IMR-90 (cell line): ENCODE measurements around the gene SMAD7. TPM values are rescaled to one million over a fixed set of nuclear protein-coding genes. Genes with fewer than 3 reads are reported as not detected.
A peak's percentile ranks its signal among the peaks of the same experiment; 100 is the strongest.

ENCODE experiments used
- ATAC-seq: fragments of 200-7000 bp; cut with Tn5 transposase; 2 replicates; pipeline ENCODE4 v1.9.1; 2020; ENCODE audit warnings: low read depth, mild to moderate bottlenecking, moderate library complexity
- BruUV-seq: library from RNA; stranded (reverse); fragments of 400-500 nt; replicated peaks from 2 replicates; lab custom pipeline; 2021; lab: Mats Ljungman, UMichigan
- CTCF ChIA-PET: fragments of 300-600 bp; formaldehyde crosslinking; extraction: SDS; loops from one replicate; lab custom pipeline; 2021; ENCODE audit warnings: antibody characterized with exemption; lab: Yijun Ruan, JAX
- POLR2A ChIA-PET: fragments of 300-600 bp; sonication (Branson Sonifier 250); formaldehyde crosslinking; loops from one replicate; lab custom pipeline; 2022; ENCODE audit warnings: antibody characterized with exemption; ENCODE audit not compliant: unreplicated experiment; lab: Charles Lee
- DNase-seq: peaks from one replicate; pipeline ENCODE4 v3.0.0; 2013
- H2AFZ ChIP-seq: replicated peaks from 2 replicates; pipeline ENCODE3; 2013; ENCODE audit warnings: low read length, mild to moderate bottlenecking; ENCODE audit not compliant: poor library complexity
- H2AK5ac ChIP-seq: 2 replicates; pipeline ENCODE4 v1.6.1; 2013; ENCODE audit warnings: low read depth, low read length, inconsistent platforms
- H2AK9ac ChIP-seq: replicated peaks from 2 replicates; pipeline ENCODE3; 2013; ENCODE audit warnings: mild to moderate bottlenecking, low read depth, low read length, moderate library complexity; ENCODE audit not compliant: poor library complexity
- H2BK120ac ChIP-seq: 2 replicates; pipeline ENCODE4 v1.6.1; 2013; ENCODE audit warnings: low read depth, low read length, inconsistent platforms
- H2BK15ac ChIP-seq: 3 replicates; pipeline ENCODE4 v1.6.1; 2013; ENCODE audit warnings: low read depth, low read length, inconsistent platforms
- H2BK20ac ChIP-seq: 2 replicates; pipeline ENCODE4 v1.6.1; 2013; ENCODE audit warnings: low read depth, mild to moderate bottlenecking, inconsistent platforms, low read length, moderate library complexity
- H2BK5ac ChIP-seq: 2 replicates; pipeline ENCODE4 v1.6.1; 2013; ENCODE audit warnings: mild to moderate bottlenecking, low read depth, low read length, inconsistent platforms; ENCODE audit not compliant: poor library complexity, severe bottlenecking
- H3K14ac ChIP-seq: replicated peaks from 2 replicates; pipeline ENCODE4 v1.6.1; 2013; ENCODE audit warnings: low read depth, low read length, inconsistent platforms
- H3K18ac ChIP-seq: 2 replicates; pipeline ENCODE4 v1.6.1; 2013; ENCODE audit warnings: low read depth, low read length, control low read depth
- H3K23ac ChIP-seq: 2 replicates; pipeline ENCODE4 v1.6.1; 2013; ENCODE audit warnings: low read depth, low read length, inconsistent platforms
- H3K27ac ChIP-seq: 2 replicates; pipeline ENCODE4 v1.5.1; 2013; ENCODE audit warnings: mild to moderate bottlenecking, control low read depth, low read length; ENCODE audit not compliant: insufficient read depth
- H3K27me3 ChIP-seq: 2 replicates; pipeline ENCODE4 v1.6.1; 2013; ENCODE audit warnings: low read length; ENCODE audit not compliant: control insufficient read depth, insufficient read depth
- H3K36me3 ChIP-seq: 2 replicates; pipeline ENCODE4 v1.6.1; 2013; ENCODE audit warnings: low read length, mixed read lengths; ENCODE audit not compliant: control insufficient read depth, insufficient read depth
- H3K4ac ChIP-seq: 2 replicates; pipeline ENCODE4 v1.6.1; 2013; ENCODE audit warnings: low read depth, low read length, inconsistent platforms
- H3K4me1 ChIP-seq: 2 replicates; pipeline ENCODE4 v1.6.1; 2013; ENCODE audit warnings: low read length, mixed read lengths; ENCODE audit not compliant: control insufficient read depth, insufficient read depth
- H3K4me2 ChIP-seq: 2 replicates; pipeline ENCODE4 v1.6.1; 2013; ENCODE audit warnings: low read depth, mild to moderate bottlenecking, control low read depth, low read length, moderate library complexity
- H3K4me3 ChIP-seq: 2 replicates; pipeline ENCODE4 v1.5.1; 2013; ENCODE audit warnings: low read depth, mild to moderate bottlenecking, control low read depth, low read length, moderate library complexity; ENCODE audit not compliant: insufficient read depth
- H3K56ac ChIP-seq: 2 replicates; pipeline ENCODE4 v1.6.1; 2013; ENCODE audit warnings: low read length, inconsistent platforms; ENCODE audit not compliant: insufficient read depth; ENCODE audit errors: extremely low read depth
- H3K79me1 ChIP-seq, 2 experiments: 2 replicates each; pipeline ENCODE4 v1.6.1; 2013; ENCODE audit warnings: low read length in 2 of 2, inconsistent platforms in 1 of 2, low read depth in 1 of 2
- H3K9ac ChIP-seq: 2 replicates; pipeline ENCODE4 v1.6.1; 2013; ENCODE audit warnings: low read depth, low read length, control low read depth
- H3K9me1 ChIP-seq: 2 replicates; pipeline ENCODE4 v1.6.1; 2013; ENCODE audit warnings: low read length, inconsistent platforms; ENCODE audit not compliant: insufficient read depth
- H3K9me3 ChIP-seq: 2 replicates; pipeline ENCODE4 v1.6.1; 2013; ENCODE audit warnings: low read length; ENCODE audit not compliant: control insufficient read depth, insufficient read depth
- H4K20me1 ChIP-seq: 2 replicates; pipeline ENCODE4 v1.6.1; 2013; ENCODE audit warnings: low read length, inconsistent platforms; ENCODE audit not compliant: insufficient read depth
- H4K5ac ChIP-seq: 2 replicates; pipeline ENCODE4 v1.6.1; 2013; ENCODE audit warnings: mild to moderate bottlenecking, low read depth, low read length, control low read depth
- H4K8ac ChIP-seq, 2 experiments: 2 replicates each; pipeline ENCODE4 v1.6.1; 2013; ENCODE audit warnings: low read depth in 2 of 2, low read length in 2 of 2, control low read depth in 1 of 2, inconsistent platforms in 1 of 2
- H4K91ac ChIP-seq: 2 replicates; pipeline ENCODE4 v1.6.1; 2013; ENCODE audit warnings: low read depth, low read length, inconsistent platforms; ENCODE audit not compliant: insufficient read depth
- BHLHE40 ChIP-seq: fragments of 150-350 bp; IDR thresholded peaks from 2 replicates; pipeline ENCODE4 v1.6.1; 2016; ENCODE audit warnings: mild to moderate bottlenecking, low read depth, low read length
- MXI1 ChIP-seq: IDR thresholded peaks from 2 replicates; pipeline ENCODE4 v1.6.1; 2012; ENCODE audit warnings: low read depth, mild to moderate bottlenecking, low read length, moderate library complexity, borderline replicate concordance
- POLR2A ChIP-seq: IDR thresholded peaks from 2 replicates; pipeline ENCODE4 v1.6.1; 2012; ENCODE audit warnings: mild to moderate bottlenecking, low read depth, low read length
- WGBS, 2 experiments: methylation state at CpG; one replicate each; pipeline versions ENCODE4 v1.1.5 to v1.1.7; 2013; ENCODE audit warnings: missing lambda C conversion rate in 2 of 2; ENCODE audit not compliant: insufficient read length in 1 of 2; ENCODE audit errors: extremely low coverage in 2 of 2; 5-methylcytosine and 5-hydroxymethylcytosine counted together
- dilution Hi-C: fragments of 300-500 bp; cut with HindIII; formaldehyde crosslinking; loops from one replicate; pipeline ENCODE4 v1.14.3; 2018; ENCODE audit warnings: low sequenced_read_pairs; ENCODE audit not compliant: unreplicated experiment
- in situ Hi-C: fragments of 300-500 bp; cut with MboI; formaldehyde crosslinking; loops from 3 replicates; pipeline ENCODE4 v1.14.3; 2019; ENCODE audit warnings: low sequenced_read_pairs, inconsistent platforms, mixed read lengths
- intact Hi-C: fragments of 100-400 bp; cut with micrococcal nuclease; formaldehyde crosslinking; loops from 2 replicates; pipeline ENCODE4 v1.10.0; 2022
- polyA plus RNA-seq, 3 experiments: library from polyadenylated mRNA; depleted of rRNA; stranded (reverse); fragments of >200 nt; gene quantifications; 2 replicates each; pipeline ENCODE4 v1.2.3, GENCODE V29; 2012; ENCODE audit warnings: low replicate concordance in 1 of 3
- total RNA-seq: library from RNA; depleted of rRNA; stranded (reverse); fragments of >200 nt; gene quantifications from 2 replicates; pipeline ENCODE4 v1.2.3, GENCODE V29; 2012

SMAD7 gene
- total and polyA plus RNA-seq, 2 of the 4 experiments (the other 2 are of a cell fraction) = 15.8 to 17.6 TPM

- BruUV-seq = no TSS peak
- in situ Hi-C loops (loop anchor here (10.0 to 25.0 kb wide), 2 partner anchors 226 to 412 kb away; partner anchors contain the start of gene CTIF), dilution Hi-C loops (no loop called here), intact Hi-C loops (loop anchor here (1.0 to 5.0 kb wide), 5 partner anchors 82 to 290 kb away; no protein-coding TSS in a partner anchor)
- H2BK120ac ChIP-seq = peak overlapping the region; percentile 90
- peak overlapping the region; percentile 69 for H3K18ac ChIP-seq
- TF ChIP-seq POLR2A (no peak; the same call in 1 of the 2 replicates), BHLHE40 (0 out of 2 replicates have a peak, but pooled peaks have one; percentile 11), MXI1 (peak; percentile 20; the same call in 1 of the 2 replicates)
- H3K9me1 ChIP-seq = peaks cover 15% of the 10 kb centered on the region
- CTCF ChIA-PET = no interaction called here
- H3K79me1 ChIP-seq = peaks cover 0 to 39% of the 10 kb centered on the region in 2 experiments; a peak in 2 of 4 replicates
- H2AK5ac ChIP-seq = peak overlapping the region; percentile 13; the same call in 1 of the 2 replicates
- H2BK20ac ChIP-seq = peak overlapping the region; percentile 57
- WGBS, 2 experiments = 0% methylated on average over 6 of the region's 27 CpGs; no CpG with 5 or more reads in 1 of the 2 experiments
- peak overlapping the region; percentile 87 for H3K4me2 ChIP-seq
- peak overlapping the region; percentile 97 for H2BK5ac ChIP-seq
- peak overlapping the region; percentile 87 for H3K56ac ChIP-seq
- peak overlapping the region; percentile 97 for H3K14ac ChIP-seq
- peaks cover 16% of the 10 kb centered on the region for H3K4me1 ChIP-seq
- peak overlapping the region; percentile 95 for H2AK9ac ChIP-seq
- H3K4me3 ChIP-seq = peak overlapping the region; percentile 99
- DNase-seq (no peak), ATAC-seq (no peak)
- H3K27me3 ChIP-seq = no peaks in the 10 kb centered on the region
- H2BK15ac ChIP-seq = no peak overlapping the region; the same call in 2 of the 3 replicates
- peak overlapping the region; percentile 45 for H4K5ac ChIP-seq
- H4K8ac ChIP-seq = peak overlapping the region; percentile 33 to 61; a peak in 3 of 4 replicates
- peak overlapping the region; percentile 82 for H3K23ac ChIP-seq
- peak overlapping the region; percentile 78 for H2AFZ ChIP-seq
- peaks cover 65% of the 10 kb centered on the region for H4K20me1 ChIP-seq
- H3K27ac ChIP-seq = peak overlapping the region; percentile 99
- H3K4ac ChIP-seq = peak overlapping the region; percentile 93
- H4K91ac ChIP-seq = peak overlapping the region; percentile 84
- peaks cover 32% of the 10 kb centered on the region for H3K36me3 ChIP-seq
- H3K9me3 ChIP-seq = no peaks in the 10 kb centered on the region
- POLR2A ChIA-PET = no interaction called here
- peak overlapping the region; percentile 99 for H3K9ac ChIP-seq
Observed at GRCh38 chr18:48949050-48949605, 1.6 kb downstream of the SMAD7 start.
